ENCODE data around the gene PHACTR3. TPM values are rescaled to one million over a fixed set of nuclear protein-coding genes. Genes with fewer than 3 reads are reported as not detected.

PHACTR3 gene
- polyA plus RNA-seq, 3 donors: 9.7 to 10.8 (median 10.5) TPM

- no peak for DNase-seq (ENCODE audit: extremely low read depth in 1 of 11, low read depth in 9 of 11, low spot score in 4 of 11)
Observed at GRCh38 chr20:59810449-59811187, 206.3 kb downstream of the PHACTR3 start.

- DNase-seq (ENCODE audit: extremely low read depth in 1 of 11, low read depth in 9 of 11, low spot score in 4 of 11): no peak
Observed at GRCh38 chr20:59811681-59812171, 207.4 kb downstream of the PHACTR3 start.

- DNase-seq (ENCODE audit: extremely low read depth in 1 of 11, low read depth in 9 of 11, low spot score in 4 of 11): no peak
Observed at GRCh38 chr20:59812286-59813125, 208.2 kb downstream of the PHACTR3 start.

GRCh38 chr20:59813126-59813947 is 209.0 kb downstream of the PHACTR3 start:
- no peak for DNase-seq (ENCODE audit: extremely low read depth in 1 of 11, low read depth in 9 of 11, low spot score in 4 of 11)

GRCh38 chr20:59813948-59814839 is 209.9 kb downstream of the PHACTR3 start:
- no peak for DNase-seq (ENCODE audit: extremely low read depth in 1 of 11, low read depth in 9 of 11, low spot score in 4 of 11)

- DNase-seq (ENCODE audit: extremely low read depth in 1 of 11, low read depth in 9 of 11, low spot score in 4 of 11): no peak
Observed at GRCh38 chr20:59814840-59815340, 210.6 kb downstream of the PHACTR3 start.

GRCh38 chr20:59816146-59816738 is 211.9 kb downstream of the PHACTR3 start:
- no peak for DNase-seq (ENCODE audit: extremely low read depth in 1 of 11, low read depth in 9 of 11, low spot score in 4 of 11)

GRCh38 chr20:59817406-59817805 is 213.1 kb downstream of the PHACTR3 start:
- no peak for DNase-seq (ENCODE audit: extremely low read depth in 1 of 11, low read depth in 9 of 11, low spot score in 4 of 11)

- no peak for DNase-seq (ENCODE audit: extremely low read depth in 1 of 11, low read depth in 9 of 11, low spot score in 4 of 11)
Observed at GRCh38 chr20:59817846-59818615, 213.7 kb downstream of the PHACTR3 start.

- no peak for DNase-seq (ENCODE audit: extremely low read depth in 1 of 11, low read depth in 9 of 11, low spot score in 4 of 11)
Observed at GRCh38 chr20:59818911-59819310, 214.6 kb downstream of the PHACTR3 start.

- DNase-seq (ENCODE audit: extremely low read depth in 1 of 11, low read depth in 9 of 11, low spot score in 4 of 11): no peak
Observed at GRCh38 chr20:59819496-59820203, 215.3 kb downstream of the PHACTR3 start.

- DNase-seq (ENCODE audit: extremely low read depth in 1 of 11, low read depth in 9 of 11, low spot score in 4 of 11): no peak
Observed at GRCh38 chr20:59820204-59821041, 216.1 kb downstream of the PHACTR3 start.

GRCh38 chr20:59821201-59821600 is 216.9 kb downstream of the PHACTR3 start:
- no peak for DNase-seq (ENCODE audit: extremely low read depth in 1 of 11, low read depth in 9 of 11, low spot score in 4 of 11)

- DNase-seq (ENCODE audit: extremely low read depth in 1 of 11, low read depth in 9 of 11, low spot score in 4 of 11): no peak
Observed at GRCh38 chr20:59821788-59822187, 217.4 kb downstream of the PHACTR3 start.

GRCh38 chr20:59822291-59823029 is 218.1 kb downstream of the PHACTR3 start:
- no peak for DNase-seq (ENCODE audit: extremely low read depth in 1 of 11, low read depth in 9 of 11, low spot score in 4 of 11)

All from renal cortex interstitium (tissue), 11 donors.